GM19467 (cell line): ENCODE data around the gene ZNFX1.
A peak's percentile ranks its signal among the peaks of the same experiment; 100 is the strongest.
"Not testable (repeated sequence)": the region's sequence is repeated elsewhere in the genome, so short reads cannot be mapped to it uniquely, and the experiment has no call there.

Experiments
- ATAC-seq: cut with Tn5 transposase; IDR thresholded peaks from one replicate; pipeline ENCODE4 v1.9.1; 2021; ENCODE audit warnings: mild to moderate bottlenecking, moderate library complexity; ENCODE audit not compliant: unreplicated experiment

ZNFX1 gene

GRCh38 chr20:49252556-49253350 is 25.1 kb downstream of the ZNFX1 start:
- ATAC-seq, result no peak

GRCh38 chr20:49248879-49249665 is 28.8 kb downstream of the ZNFX1 start:
- ATAC-seq, result no peak

GRCh38 chr20:49248301-49248700 is 29.6 kb downstream of the ZNFX1 start:
- no peak for ATAC-seq

- ATAC-seq, result no peak
Observed at GRCh38 chr20:49247792-49248191, 30.1 kb downstream of the ZNFX1 start.

GRCh38 chr20:49247169-49247723 is 30.6 kb downstream of the ZNFX1 start:
- ATAC-seq, result no peak

GRCh38 chr20:49245921-49246740 is 31.7 kb downstream of the ZNFX1 start:
- ATAC-seq, result no peak

- no peak for ATAC-seq
Observed at GRCh38 chr20:49237531-49237930, 40.3 kb downstream of the ZNFX1 start.

- no peak for ATAC-seq
Observed at GRCh38 chr20:49236301-49236700, 41.6 kb downstream of the ZNFX1 start.

- no peak for ATAC-seq
Observed at GRCh38 chr20:49234831-49235230, 43.0 kb downstream of the ZNFX1 start.

GRCh38 chr20:49233226-49233625 is 44.6 kb downstream of the ZNFX1 start:
- ATAC-seq, result no peak

GRCh38 chr20:49231471-49231870 is 46.4 kb downstream of the ZNFX1 start:
- no peak for ATAC-seq

GRCh38 chr20:49230561-49231133 is 47.2 kb downstream of the ZNFX1 start:
- ATAC-seq, result no peak

GRCh38 chr20:49230021-49230420 is 47.8 kb downstream of the ZNFX1 start:
- no peak for ATAC-seq

- ATAC-seq, result no peak
Observed at GRCh38 chr20:49229381-49229780, 48.5 kb downstream of the ZNFX1 start.

GRCh38 chr20:49228676-49229075 is 49.2 kb downstream of the ZNFX1 start:
- ATAC-seq, result no peak

- no peak for ATAC-seq
Observed at GRCh38 chr20:49225896-49226295, 52.0 kb downstream of the ZNFX1 start.

GRCh38 chr20:49219924-49220831 is 57.7 kb downstream of the ZNFX1 start:
- ATAC-seq, result no peak

- peak; percentile 90 for ATAC-seq
Observed at GRCh38 chr20:49219091-49219923, 58.5 kb downstream of the ZNFX1 start, which contains the start of gene DDX27. TSS of gene DDX27 (plus strand) at chr20:49219416. CDS start at chr20:49219449, 33 bp downstream.

- not testable (repeated sequence) for ATAC-seq
Observed at GRCh38 chr20:49218739-49219090, 59.1 kb downstream of the ZNFX1 start.
